GM12878 (cell line): Measurements from ENCODE around the gene CACNA2D3. TPM values are rescaled to one million over a fixed set of nuclear protein-coding genes. Genes with fewer than 3 reads are reported as not detected.

Source experiments
- ATAC-seq: fragments of 200-7000 bp; cut with Tn5 transposase; 3 replicates; pipeline ENCODE4 v1.9.1; 2020; ENCODE audit warnings: mild to moderate bottlenecking, moderate library complexity
- BruUV-seq: library from RNA; stranded (reverse); fragments of 400-500 nt; replicated peaks from 2 replicates; lab custom pipeline; 2021; lab: Mats Ljungman, UMichigan
- CTCF ChIA-PET: fragments of 300-600 bp; sonication (Branson Sonifier 250); formaldehyde crosslinking; extraction: SDS; loops from one replicate; lab custom pipeline; 2021; ENCODE audit warnings: inconsistent platforms; lab: Yijun Ruan, JAX
- POLR2A ChIA-PET: fragments of 350-600 bp; formaldehyde crosslinking; extraction: SDS; loops from one replicate; lab custom pipeline; 2021; ENCODE audit warnings: inconsistent platforms; lab: Charles Lee
- RAD21 ChIA-PET: fragments of 300-600 bp; sonication (Branson Sonifier 250); formaldehyde crosslinking; loops from one replicate; lab custom pipeline; 2023; ENCODE audit warnings: antibody characterized with exemption; ENCODE audit not compliant: unreplicated experiment; lab: Charles Lee
- SMC1A ChIA-PET: fragments of 300-600 bp; sonication (Branson Sonifier 250); formaldehyde crosslinking; loops from one replicate; lab custom pipeline; 2023; ENCODE audit not compliant: unreplicated experiment, uncharacterized antibody; lab: Charles Lee
- DNase-seq: peaks from one replicate; pipeline ENCODE4 v3.0.0-alpha.2; 2011; ENCODE audit warnings: low read depth, low spot score
- FAIRE-seq: peaks from 3 replicates; lab custom pipeline; 2011; peaks lifted over from hg19 to GRCh38; lab: Jason Lieb, UNC
- H2AFZ ChIP-seq: 2 replicates; pipeline ENCODE4 v1.6.0; 2011; ENCODE audit warnings: low read depth, low read length, control low read depth; ENCODE audit not compliant: control insufficient read depth
- H3K27ac ChIP-seq: 2 replicates; pipeline ENCODE4 v1.5.1; 2011; ENCODE audit warnings: control low read depth; ENCODE audit not compliant: control insufficient read depth, insufficient read depth
- H3K27me3 ChIP-seq, 2 experiments: replicated peaks in 1 of 2; 2 replicates each; pipeline versions ENCODE4 v1.6.0 to v1.6.1; 2011; ENCODE audit warnings: low read length in 1 of 2; ENCODE audit not compliant: control insufficient read depth in 2 of 2, insufficient read depth in 2 of 2
- H3K36me3 ChIP-seq, 2 experiments: 2 replicates each; pipeline ENCODE4 v1.5.1; 2011; ENCODE audit warnings: low read length in 1 of 2; ENCODE audit not compliant: control insufficient read depth in 2 of 2, insufficient read depth in 2 of 2
- H3K4me1 ChIP-seq: 2 replicates; pipeline ENCODE4 v1.6.1; 2011; ENCODE audit warnings: mild to moderate bottlenecking, low read length, moderate library complexity, mixed read lengths; ENCODE audit not compliant: control insufficient read depth, insufficient read depth
- H3K4me2 ChIP-seq: 2 replicates; pipeline ENCODE4 v1.6.0; 2011; ENCODE audit warnings: control low read depth; ENCODE audit not compliant: control insufficient read depth, insufficient read depth
- H3K4me3 ChIP-seq: fragments of 200-600 bp; sonication (generic); 2 replicates; pipeline ENCODE4 v1.5.1; 2016
- H3K79me2 ChIP-seq: 2 replicates; pipeline ENCODE4 v1.6.0; 2011; ENCODE audit warnings: low read length; ENCODE audit not compliant: control insufficient read depth, insufficient read depth
- H3K9ac ChIP-seq: 2 replicates; pipeline ENCODE4 v1.8.0; 2011; ENCODE audit warnings: low read length, control low read depth, mixed read lengths; ENCODE audit not compliant: control insufficient read depth, insufficient read depth
- H3K9me3 ChIP-seq: replicated peaks from 3 replicates; pipeline ENCODE4 v1.5.1; 2011; ENCODE audit warnings: mild to moderate bottlenecking, low read length; ENCODE audit not compliant: control insufficient read depth, insufficient read depth
- H4K20me1 ChIP-seq: 2 replicates; pipeline ENCODE4 v1.6.0; 2011; ENCODE audit not compliant: control insufficient read depth, insufficient read depth
- BCL11A ChIP-seq: IDR thresholded peaks from 2 replicates; pipeline ENCODE4 v1.6.1; 2011; ENCODE audit warnings: low read depth, low read length
- BMI1 ChIP-seq: fragments of 450-650 bp; IDR thresholded peaks from 2 replicates; pipeline ENCODE4 v1.6.1; 2016; ENCODE audit warnings: mild to moderate bottlenecking, moderate library complexity, borderline replicate concordance
- CBX3 ChIP-seq: fragments of 200-600 bp; sonication (generic); IDR thresholded peaks from 2 replicates; pipeline ENCODE4 v1.6.1; 2016; ENCODE audit warnings: low read depth, borderline replicate concordance
- EED ChIP-seq: sonication (generic); IDR thresholded peaks from 2 replicates; pipeline ENCODE4 v1.6.1; 2016; ENCODE audit warnings: antibody characterized with exemption, low read depth
- EP300 ChIP-seq, 2 experiments: fragments of 150-350 bp in 1 of 2; IDR thresholded peaks; 2 replicates each; pipeline ENCODE4 v1.6.1; 2011 to 2012; ENCODE audit warnings: low read depth in 2 of 2, low read length in 2 of 2, borderline replicate concordance in 1 of 2, improper control_type of control experiment in 1 of 2, inconsistent platforms in 1 of 2; ENCODE audit not compliant: control insufficient read depth in 1 of 2
- ETV6 ChIP-seq, 2 experiments: fragments of 450-650 bp in 1 of 2; IDR thresholded peaks in 1 of 2; conservative IDR thresholded peaks in 1 of 2; 2 replicates each; pipeline ENCODE4 v1.6.1; 2014; ENCODE audit warnings: antibody characterized with exemption in 1 of 2, borderline replicate concordance in 1 of 2, low read depth in 1 of 2, mild to moderate bottlenecking in 1 of 2, moderate library complexity in 1 of 2
- GATAD2B ChIP-seq: fragments of 450-650 bp; conservative IDR thresholded peaks from 2 replicates; pipeline ENCODE4 v1.6.1; 2017; ENCODE audit warnings: low read depth, mild to moderate bottlenecking, moderate library complexity
- IKZF1 ChIP-seq: fragments of 450-650 bp; conservative IDR thresholded peaks from 2 replicates; pipeline ENCODE4 v1.6.1; 2017; ENCODE audit warnings: antibody characterized with exemption, mild to moderate bottlenecking
- IKZF2 ChIP-seq, 2 experiments: fragments of 450-650 bp; IDR thresholded peaks; 2 replicates each; pipeline ENCODE4 v1.6.1; 2017; ENCODE audit warnings: mild to moderate bottlenecking in 2 of 2, moderate library complexity in 2 of 2
- JUNB ChIP-seq: IDR thresholded peaks from 2 replicates; pipeline ENCODE4 v1.6.1; 2016; ENCODE audit warnings: antibody characterized with exemption, mild to moderate bottlenecking
- KAT2A ChIP-seq: conservative IDR thresholded peaks from 2 replicates; pipeline ENCODE4 v1.6.1; 2011; ENCODE audit warnings: low read depth, low read length; ENCODE audit not compliant: control insufficient read depth
- MEF2A ChIP-seq: IDR thresholded peaks from 2 replicates; pipeline ENCODE4 v1.6.1; 2011; ENCODE audit warnings: low read depth, mild to moderate bottlenecking, low read length, moderate library complexity; ENCODE audit not compliant: insufficient read depth
- NR2C1 ChIP-seq: fragments of 450-650 bp; IDR thresholded peaks from 2 replicates; pipeline ENCODE4 v1.6.1; 2017; ENCODE audit warnings: antibody characterized with exemption, mild to moderate bottlenecking, moderate library complexity
- TARDBP ChIP-seq: IDR thresholded peaks from 2 replicates; pipeline ENCODE4 v1.6.1; 2016; ENCODE audit warnings: borderline replicate concordance
- ZNF207 ChIP-seq: fragments of 450-650 bp; IDR thresholded peaks from 2 replicates; pipeline ENCODE4 v1.6.1; 2014; ENCODE audit warnings: antibody characterized with exemption, mild to moderate bottlenecking, borderline replicate concordance
- ZNF274 ChIP-seq: IDR thresholded peaks from one replicate; pipeline ENCODE4 v1.8.0; 2011; ENCODE audit not compliant: insufficient read length, insufficient read depth
- WGBS: methylation state at CpG from one replicate; pipeline ENCODE4 v1.1.6; 2016; ENCODE audit warnings: low lambda C conversion rate; ENCODE audit not compliant: insufficient replicate concordance, insufficient coverage; ENCODE audit errors: missing lambda C conversion rate; 5-methylcytosine and 5-hydroxymethylcytosine counted together
- in situ Hi-C: fragments of 300-500 bp; cut with MboI; formaldehyde crosslinking; loops from 9 replicates; pipeline ENCODE4 v1.14.3; 2018; ENCODE audit warnings: mixed read lengths
- intact Hi-C: fragments of 100-400 bp; cut with micrococcal nuclease; formaldehyde crosslinking; loops from one replicate; pipeline ENCODE4 v1.14.2; 2022; ENCODE audit not compliant: unreplicated experiment
- polyA plus RNA-seq, 11 experiments: library from polyadenylated mRNA; depleted of rRNA in 4 of 11; unstranded in 6 of 11; stranded (reverse) in 5 of 11; fragments of >200 nt; fragmentation: Nextera tagmentation in 4 of 11; fragmentation: Illumina TruSeq in 1 of 11; extraction: Ambion mirVana in 4 of 11; extraction: Trizol in 1 of 11; gene quantifications; 1 replicate in 1 of 11; 2 replicates in 10 of 11; pipeline versions ENCODE4 v1.2.1 to v1.2.3, GENCODE V29; 2011 to 2016; ENCODE audit warnings: inconsistent platforms in 2 of 11, missing spikeins in 2 of 11, low read depth in 1 of 11
- total RNA-seq, 4 experiments: library from RNA; depleted of rRNA in 3 of 4; stranded (reverse); fragments of >200 nt in 3 of 4; fragmentation: Illumina TruSeq in 1 of 4; extraction: Trizol in 1 of 4; gene quantifications; 2 replicates each; pipeline versions ENCODE4 v1.2.1 to v1.2.3, GENCODE V29; 2013 to 2021

Gene CACNA2D3
- total and polyA plus RNA-seq, 10 of the 15 experiments (the other 5 are each of a cell fraction or from before 2014, with no cell fraction given): not detected

GRCh38 chr3:54132685-54133084 is 10.3 kb downstream of the CACNA2D3 start:
- in situ Hi-C loops: no loop called here
- 23% methylated on average over 3 of the region's 3 CpGs for WGBS

DNA sequence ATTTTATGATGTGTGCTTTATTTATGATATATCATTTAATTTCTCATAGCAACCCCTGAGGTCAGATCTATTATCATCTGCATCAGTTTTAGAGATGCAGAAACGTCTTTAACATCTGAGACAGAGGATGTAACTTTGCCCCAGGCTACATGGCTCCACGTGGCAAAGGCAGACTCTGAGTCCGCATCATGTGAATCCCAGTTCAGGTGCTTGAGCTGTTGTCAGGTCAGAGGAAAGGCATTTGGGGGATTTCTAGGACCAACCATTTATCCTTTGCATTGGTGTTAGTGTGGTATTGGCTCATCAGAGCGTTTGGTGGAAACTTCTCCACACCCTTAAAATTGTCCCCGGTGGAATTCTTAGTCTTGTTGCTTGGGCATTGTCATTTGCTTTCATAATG is 10.8 kb downstream of the CACNA2D3 start:
- POLR2A ChIA-PET: no interaction called here
- CTCF ChIA-PET: no interaction called here
- H3K27me3 ChIP-seq: peaks cover 1 to 2% of the 10 kb centered on the region in 2 experiments; a peak in 1 of 4 replicates
- intact Hi-C loops: no loop called here
- FAIRE-seq (no peak), ATAC-seq (no peak), DNase-seq (no peak)
- H3K9ac ChIP-seq: no peak overlapping the region
- H3K36me3 ChIP-seq: no peaks in the 10 kb centered on the region
- H2AFZ ChIP-seq: no peak overlapping the region
- no peaks in the 10 kb centered on the region for H3K4me1 ChIP-seq
- in situ Hi-C loops: no loop called here
- 35% methylated on average over 5 of the region's 5 CpGs for WGBS
- RAD21 ChIA-PET: no interaction called here
- no peak overlapping the region for H3K4me3 ChIP-seq
- H3K79me2 ChIP-seq: no peaks in the 10 kb centered on the region
- H4K20me1 ChIP-seq: no peaks in the 10 kb centered on the region
- H3K27ac ChIP-seq: no peak overlapping the region
- no peak overlapping the region for H3K4me2 ChIP-seq
- H3K9me3 ChIP-seq: no peaks in the 10 kb centered on the region
- BruUV-seq: no TSS peak
- SMC1A ChIA-PET: no interaction called here
- TF ChIP-seq BCL11A: no peak
- TF ChIP-seq GATAD2B: no peak
- no peak for TF ChIP-seq EED
- no peak for TF ChIP-seq EP300 (IDR thresholded peaks at IDR 0.05; ENCODE audit: borderline replicate concordance in 1 of 2, control insufficient read depth in 1 of 2, low read depth in 2 of 2, low read length in 2 of 2)
- no peak for TF ChIP-seq IKZF2 (IDR thresholded peaks at IDR 0.05)
- TF ChIP-seq TARDBP: no peak
- TF ChIP-seq MEF2A: no peak
- no peak for TF ChIP-seq KAT2A
- TF ChIP-seq CBX3: no peak
- TF ChIP-seq ETV6 (conservative IDR thresholded peaks at IDR 0.05 in 1 of 2, IDR thresholded peaks at IDR 0.05 in 1 of 2; ENCODE audit: borderline replicate concordance in 1 of 2, low read depth in 1 of 2): no peak
- TF ChIP-seq BMI1: no peak

More at GRCh38 chr3:54132685-54133084, 10.3 kb downstream of the CACNA2D3 start:
- no peak for DNase-seq
- ChIA-PET CTCF (no interaction called here), POLR2A (no interaction called here), SMC1A (no interaction called here), RAD21 (no interaction called here)
- H3K36me3 ChIP-seq: no peaks in the 10 kb centered on the region
- TF ChIP-seq JUNB: no peak
- TF ChIP-seq IKZF1: no peak
- TF ChIP-seq IKZF2 (IDR thresholded peaks at IDR 0.05): no peak
- no peak for TF ChIP-seq ETV6 (conservative IDR thresholded peaks at IDR 0.05 in 1 of 2, IDR thresholded peaks at IDR 0.05 in 1 of 2; ENCODE audit: borderline replicate concordance in 1 of 2, low read depth in 1 of 2)
- no peak for TF ChIP-seq ZNF207
- no peak for TF ChIP-seq NR2C1
- no peak for TF ChIP-seq ZNF274
- no peak for FAIRE-seq
- no peak overlapping the region for H3K9ac ChIP-seq
- H3K79me2 ChIP-seq: no peaks in the 10 kb centered on the region
- H3K4me1 ChIP-seq: no peaks in the 10 kb centered on the region
- BruUV-seq: no TSS peak
- ATAC-seq: no peak
- no peak overlapping the region for H3K27ac ChIP-seq
- intact Hi-C loops: no loop called here
- no peak overlapping the region for H3K4me3 ChIP-seq
- H4K20me1 ChIP-seq: no peaks in the 10 kb centered on the region
- no peak overlapping the region for H2AFZ ChIP-seq
- H3K27me3 ChIP-seq: peaks cover 0 to 2% of the 10 kb centered on the region in 2 experiments; a peak in 1 of 4 replicates
- no peaks in the 10 kb centered on the region for H3K9me3 ChIP-seq
- H3K4me2 ChIP-seq: no peak overlapping the region
